Upper lobe of left lung (tissue), 6 donors: ENCODE measurements around the gene PBXIP1. TPM values are rescaled to one million over a fixed set of nuclear protein-coding genes. Genes with fewer than 3 reads are reported as not detected.
A peak's percentile ranks its signal among the peaks of the same experiment; 100 is the strongest.

Source experiments
- ATAC-seq, 2 donors: fragments of 200-7000 bp; cut with Tn5 transposase; one replicate each; pipeline ENCODE4 v1.9.1; 2022; ENCODE audit warnings: mild to moderate bottlenecking in 2 of 2, moderate library complexity in 2 of 2; ENCODE audit not compliant: low FRiP score in 2 of 2
- DNase-seq, 2 donors: peaks; one replicate each; pipeline ENCODE4 v3.0.0-alpha.2; 2019 to 2020
- H3K27ac ChIP-seq, 4 donors: fragments of 200-600 bp; sonication (generic); one replicate each; pipeline ENCODE4 v1.5.1; 2016 to 2019
- H3K27me3 ChIP-seq, 4 donors: fragments of 200-600 bp; sonication (generic); one replicate each; pipeline ENCODE4 v1.5.1; 2017 to 2019
- H3K36me3 ChIP-seq, 4 donors: fragments of 200-600 bp; sonication (generic); one replicate each; pipeline ENCODE4 v1.5.1; 2016 to 2019
- H3K4me1 ChIP-seq, 4 donors: fragments of 200-600 bp; sonication (generic); one replicate each; pipeline ENCODE4 v1.5.1; 2018 to 2019
- H3K4me3 ChIP-seq, 4 donors: fragments of 200-600 bp; sonication (generic); one replicate each; pipeline ENCODE4 v1.5.1; 2017 to 2019; ENCODE audit warnings: mild to moderate bottlenecking in 2 of 4, moderate library complexity in 1 of 4
- H3K9me3 ChIP-seq, 4 donors: fragments of 200-600 bp; sonication (generic); one replicate each; pipeline ENCODE4 v1.5.1; 2018 to 2019
- CTCF ChIP-seq, 6 experiments: fragments of 450-650 bp in 4 of 6; fragments of 200-600 bp in 2 of 6; sonication (generic) in 2 of 6; IDR thresholded peaks; one replicate each; pipeline ENCODE4 v1.5.1; 2016 to 2019; ENCODE audit warnings: antibody characterized with exemption in 6 of 6
- EP300 ChIP-seq, 4 donors: sonication (generic); formaldehyde crosslinking; IDR thresholded peaks; one replicate each; pipeline ENCODE4 v1.5.1; 2017; ENCODE audit warnings: antibody characterized with exemption in 4 of 4, control low read depth in 2 of 4
- POLR2A ChIP-seq, 4 donors: fragments of 450-650 bp; IDR thresholded peaks; one replicate each; pipeline ENCODE4 v1.5.1; 2016 to 2017; ENCODE audit warnings: antibody characterized with exemption in 4 of 4, mild to moderate bottlenecking in 2 of 4
- POLR2AphosphoS5 ChIP-seq, 2 donors: sonication (generic); formaldehyde crosslinking; IDR thresholded peaks; one replicate each; pipeline ENCODE4 v1.5.1; 2017; ENCODE audit warnings: antibody characterized with exemption in 2 of 2
- WGBS, 2 donors: methylation state at CpG; one replicate each; pipeline ENCODE4 v1.1.5; 2017 to 2018; 5-methylcytosine and 5-hydroxymethylcytosine counted together
- total RNA-seq, 6 donors: library from RNA; depleted of rRNA in 4 of 6; stranded (reverse); fragments of >200 nt in 4 of 6; gene quantifications; one replicate each; pipeline versions ENCODE4 v1.1.0 to v1.2.1, GENCODE V29; 2016 to 2021
- donor health status: DM: no; HTN: no; CAD: no; lungs with moderate emphysema.
- donor health status: DM: no; HTN: yes; CAD: no; lungs with severe emphysema.

PBXIP1 gene
- total RNA-seq, 6 donors from 2014 or later, result 72.1 to 108 (median 83.7) TPM

- ATAC-seq (no peak), DNase-seq (peak in 1 of 2 donors; percentile 88)
- Histone ChIP-seq H3K27ac (peak overlapping the region; percentile 93 to 100 (median 96)), H3K36me3 (no peaks in the 10 kb centered on the region), H3K9me3 (no peaks in the 10 kb centered on the region), H3K4me1 (peaks cover 58 to 70% (median 63%) of the 10 kb centered on the region in 4 donors), H3K27me3 (no peaks in the 10 kb centered on the region), H3K4me3 (peak overlapping the region; percentile 90 to 94 (median 94))
- TF ChIP-seq CTCF (IDR thresholded peaks at IDR 0.05) (no peak), POLR2A (IDR thresholded peaks at IDR 0.05) (no peak), EP300 (IDR thresholded peaks at IDR 0.05) (no peak), POLR2AphosphoS5 (IDR thresholded peaks at IDR 0.05) (no peak)
- 0% methylated on average over 9 to 37 of the region's 37 CpGs for WGBS, 2 donors
Measured at GRCh38 chr1:155003227-155003765, 47.4 kb upstream of the PBXIP1 start.

- WGBS, 2 donors, result 0 to 1% methylated on average over 7 to 21 of the region's 35 CpGs
- ATAC-seq, result peak; percentile 11 to 22
Measured at GRCh38 chr1:155002464-155003226, 46.7 kb upstream of the PBXIP1 start, which contains the start of gene ZBTB7B. ZBTB7B (plus strand) TSS chr1:155002802; CDS start chr1:155014661, 11,859 bp downstream.

GRCh38 chr1:155001675-155002463 lies 46.0 kb upstream of the PBXIP1 start:
- Histone ChIP-seq H3K4me3 (peak overlapping the region; percentile 83 to 94 (median 92)), H3K9me3 (no peaks in the 10 kb centered on the region), H3K27ac (peak overlapping the region; percentile 93 to 100 (median 96)), H3K36me3 (no peaks in the 10 kb centered on the region), H3K4me1 (peaks cover 44 to 56% (median 49%) of the 10 kb centered on the region in 4 donors), H3K27me3 (no peaks in the 10 kb centered on the region)
- DNase-seq, result peak; percentile 98 to 100
- ATAC-seq, result peak; percentile 92 to 95
- TF ChIP-seq CTCF (IDR thresholded peaks at IDR 0.05) (peak; percentile 20 to 43 (median 36)), POLR2A (IDR thresholded peaks at IDR 0.05) (peak in 2 of 4 donors; percentile 32 to 82), POLR2AphosphoS5 (IDR thresholded peaks at IDR 0.05) (peak; percentile 86), EP300 (IDR thresholded peaks at IDR 0.05) (no peak)
- WGBS, 2 donors, result 0 to 1% methylated on average over 14 to 37 of the region's 38 CpGs

More at GRCh38 chr1:155002464-155003226, 46.7 kb upstream of the PBXIP1 start, which contains the start of gene ZBTB7B:
- Histone ChIP-seq H3K4me3 (peak within 1 kb of the TSS; percentile 90 to 94 (median 94)), H3K36me3 (no peaks in the 10 kb centered on the region), H3K4me1 (peaks cover 52 to 64% (median 56%) of the 10 kb centered on the region in 4 donors), H3K9me3 (no peaks in the 10 kb centered on the region), H3K27me3 (no peaks in the 10 kb centered on the region), H3K27ac (peak within 1 kb of the TSS; percentile 93 to 100 (median 96))
- TF ChIP-seq POLR2A (IDR thresholded peaks at IDR 0.05) (peak in 1 of 4 donors; percentile 45), CTCF (IDR thresholded peaks at IDR 0.05) (peak in 1 of 6 experiments; percentile 16), POLR2AphosphoS5 (IDR thresholded peaks at IDR 0.05) (no peak)
- peak; percentile 66 to 91 for DNase-seq

GRCh38 chr1:155001425-155001674 lies 45.5 kb upstream of the PBXIP1 start:
- Histone ChIP-seq H3K27me3 (no peaks in the 10 kb centered on the region), H3K36me3 (no peaks in the 10 kb centered on the region), H3K4me1 (peaks cover 39 to 51% (median 43%) of the 10 kb centered on the region in 4 donors), H3K27ac (peak overlapping the region; percentile 93 to 100 (median 96)), H3K9me3 (no peaks in the 10 kb centered on the region), H3K4me3 (peak overlapping the region; percentile 83 to 94 (median 92))
- no peak for DNase-seq
- no peak for TF ChIP-seq POLR2A (IDR thresholded peaks at IDR 0.05)
- no peak for TF ChIP-seq CTCF (IDR thresholded peaks at IDR 0.05)
- TF ChIP-seq POLR2AphosphoS5 (IDR thresholded peaks at IDR 0.05), result no peak
- no peak for TF ChIP-seq EP300 (IDR thresholded peaks at IDR 0.05)
- WGBS, 2 donors, result 0% methylated on average over 9 to 11 of the region's 11 CpGs
- no peak for ATAC-seq
